ENCODE data around the gene ABCA7. TPM values are rescaled to one million over a fixed set of nuclear protein-coding genes. Genes with fewer than 3 reads are reported as not detected.

Gene ABCA7
- total and polyA plus RNA-seq, 2 of the 13 experiments (the other 11 are each of a cell fraction or from before 2014, with no cell fraction given): 4.4 to 32.4 TPM

DNA sequence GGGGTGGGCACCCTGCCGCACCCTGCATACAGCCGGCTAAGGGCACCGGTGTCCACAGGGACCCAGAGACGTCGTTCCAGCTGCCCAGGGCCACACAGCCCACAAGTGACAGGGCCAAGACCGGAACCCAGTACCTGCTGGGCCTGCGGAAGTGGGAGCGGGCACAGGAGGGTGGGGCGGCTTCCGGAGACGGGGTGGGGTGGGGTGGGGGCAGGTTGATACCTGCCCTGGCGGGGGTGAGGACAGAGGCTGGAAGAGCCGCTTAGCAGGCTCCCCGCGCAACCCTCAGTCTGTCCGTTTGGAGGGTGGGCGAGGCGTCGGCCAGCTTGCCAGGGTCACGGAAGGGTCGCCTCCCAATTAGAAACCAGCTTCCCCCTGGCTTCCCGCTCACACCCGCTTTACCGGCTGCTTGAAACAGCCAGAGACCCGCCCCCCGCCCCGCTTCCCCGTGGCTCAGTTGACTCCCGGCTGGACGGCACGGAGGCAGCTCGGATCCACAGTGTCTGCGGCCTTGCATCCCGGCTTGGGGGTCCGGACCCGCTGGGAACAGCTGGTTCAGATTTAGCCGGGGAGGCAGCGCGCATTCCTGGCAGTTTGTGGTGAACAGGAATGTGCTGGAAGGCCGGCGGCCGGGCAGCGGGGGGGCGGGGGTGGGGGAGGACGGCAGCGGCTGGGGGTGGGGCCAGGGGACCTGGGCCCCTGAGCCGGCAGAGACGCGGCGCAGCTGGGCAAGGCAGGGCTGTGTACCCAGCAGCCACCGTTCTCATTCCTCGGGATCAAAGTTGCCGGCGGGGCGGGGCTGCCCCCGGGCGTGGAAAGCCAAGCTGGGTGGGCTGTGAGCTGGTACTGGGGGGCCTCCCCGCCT, 11.6 kb upstream of the ABCA7 start (continued):
- TF ChIP-seq, protein P1, sequence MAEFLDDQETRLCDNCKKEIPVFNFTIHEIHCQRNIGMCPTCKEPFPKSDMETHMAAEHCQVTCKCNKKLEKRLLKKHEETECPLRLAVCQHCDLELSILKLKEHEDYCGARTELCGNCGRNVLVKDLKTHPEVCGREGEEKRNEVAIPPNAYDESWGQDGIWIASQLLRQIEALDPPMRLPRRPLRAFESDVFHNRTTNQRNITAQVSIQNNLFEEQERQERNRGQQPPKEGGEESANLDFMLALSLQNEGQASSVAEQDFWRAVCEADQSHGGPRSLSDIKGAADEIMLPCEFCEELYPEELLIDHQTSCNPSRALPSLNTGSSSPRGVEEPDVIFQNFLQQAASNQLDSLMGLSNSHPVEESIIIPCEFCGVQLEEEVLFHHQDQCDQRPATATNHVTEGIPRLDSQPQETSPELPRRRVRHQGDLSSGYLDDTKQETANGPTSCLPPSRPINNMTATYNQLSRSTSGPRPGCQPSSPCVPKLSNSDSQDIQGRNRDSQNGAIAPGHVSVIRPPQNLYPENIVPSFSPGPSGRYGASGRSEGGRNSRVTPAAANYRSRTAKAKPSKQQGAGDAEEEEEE (CRISPR knock-in tag; IDR thresholded peaks at IDR 0.05; ENCODE audit: borderline replicate concordance): no peak
- TF ChIP-seq, protein P2, sequence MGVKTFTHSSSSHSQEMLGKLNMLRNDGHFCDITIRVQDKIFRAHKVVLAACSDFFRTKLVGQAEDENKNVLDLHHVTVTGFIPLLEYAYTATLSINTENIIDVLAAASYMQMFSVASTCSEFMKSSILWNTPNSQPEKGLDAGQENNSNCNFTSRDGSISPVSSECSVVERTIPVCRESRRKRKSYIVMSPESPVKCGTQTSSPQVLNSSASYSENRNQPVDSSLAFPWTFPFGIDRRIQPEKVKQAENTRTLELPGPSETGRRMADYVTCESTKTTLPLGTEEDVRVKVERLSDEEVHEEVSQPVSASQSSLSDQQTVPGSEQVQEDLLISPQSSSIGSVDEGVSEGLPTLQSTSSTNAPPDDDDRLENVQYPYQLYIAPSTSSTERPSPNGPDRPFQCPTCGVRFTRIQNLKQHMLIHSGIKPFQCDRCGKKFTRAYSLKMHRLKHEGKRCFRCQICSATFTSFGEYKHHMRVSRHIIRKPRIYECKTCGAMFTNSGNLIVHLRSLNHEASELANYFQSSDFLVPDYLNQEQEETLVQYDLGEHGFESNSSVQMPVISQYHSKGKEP (CRISPR knock-in tag; IDR thresholded peaks at IDR 0.05): no peak
- TF ChIP-seq BCL6 (CRISPR knock-in tag; IDR thresholded peaks at IDR 0.05) (0 out of 2 replicates have a peak, but pooled peaks have one; percentile 4), KMT2A (CRISPR knock-in tag; IDR thresholded peaks at IDR 0.05) (0 out of 2 replicates have a peak, but pooled peaks have one; percentile 20), ZNF282 (IDR thresholded peaks at IDR 0.05; ENCODE audit: partially characterized antibody) (no peak), ZNF274 (CRISPR knock-in tag; IDR thresholded peaks at IDR 0.05) (no peak), MYC (CRISPR knock-in tag; IDR thresholded peaks at IDR 0.05; ENCODE audit: borderline replicate concordance) (peak; percentile 26; the same call in 1 of the 2 replicates), NFIC (IDR thresholded peaks at IDR 0.05; ENCODE audit: low read length) (no peak), TAF1 (CRISPR knock-in tag; IDR thresholded peaks at IDR 0.05) (peak; percentile 40), POLR2G (IDR thresholded peaks at IDR 0.05; ENCODE audit: low read depth, low read length) (peak; percentile 44), ZFX (CRISPR knock-in tag; IDR thresholded peaks at IDR 0.05; ENCODE audit: low read depth) (0 out of 2 replicates have a peak, but pooled peaks have one; percentile 57), HIVEP1 (CRISPR knock-in tag; IDR thresholded peaks at IDR 0.05) (0 out of 2 replicates have a peak, but pooled peaks have one; percentile 23), NR2F6 (IDR thresholded peaks at IDR 0.05) (no peak), NR2F6 (CRISPR knock-in tag; IDR thresholded peaks at IDR 0.05) (0 out of 2 replicates have a peak, but pooled peaks have one; percentile 37), SIN3A (IDR thresholded peaks at IDR 0.05; ENCODE audit: borderline replicate concordance, low read depth, low read length) (0 out of 2 replicates have a peak, but pooled peaks have one; percentile 37), ZSCAN29 (CRISPR knock-in tag; conservative IDR thresholded peaks at IDR 0.05) (0 out of 2 replicates have a peak, but pooled peaks have one; percentile 31), KDM1A (CRISPR knock-in tag; IDR thresholded peaks at IDR 0.05) (peak; percentile 70; the same call in 1 of the 2 replicates), ZFP36 (IDR thresholded peaks at IDR 0.05; ENCODE audit: borderline replicate concordance, low read depth, low read length, partially characterized antibody) (peak; percentile 65), ZNF143 (CRISPR knock-in tag; IDR thresholded peaks at IDR 0.05) (peak; percentile 64; the same call in 1 of the 2 replicates), AGO2 (optimal IDR thresholded peaks at IDR 0.05; ENCODE audit: low read depth, low read length) (peak; percentile 36)
- TF ChIP-seq, protein P3, sequence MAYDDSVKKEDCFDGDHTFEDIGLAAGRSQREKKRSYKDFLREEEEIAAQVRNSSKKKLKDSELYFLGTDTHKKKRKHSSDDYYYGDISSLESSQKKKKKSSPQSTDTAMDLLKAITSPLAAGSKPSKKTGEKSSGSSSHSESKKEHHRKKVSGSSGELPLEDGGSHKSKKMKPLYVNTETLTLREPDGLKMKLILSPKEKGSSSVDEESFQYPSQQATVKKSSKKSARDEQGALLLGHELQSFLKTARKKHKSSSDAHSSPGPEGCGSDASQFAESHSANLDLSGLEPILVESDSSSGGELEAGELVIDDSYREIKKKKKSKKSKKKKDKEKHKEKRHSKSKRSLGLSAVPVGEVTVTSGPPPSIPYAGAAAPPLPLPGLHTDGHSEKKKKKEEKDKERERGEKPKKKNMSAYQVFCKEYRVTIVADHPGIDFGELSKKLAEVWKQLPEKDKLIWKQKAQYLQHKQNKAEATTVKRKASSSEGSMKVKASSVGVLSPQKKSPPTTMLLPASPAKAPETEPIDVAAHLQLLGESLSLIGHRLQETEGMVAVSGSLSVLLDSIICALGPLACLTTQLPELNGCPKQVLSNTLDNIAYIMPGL (CRISPR knock-in tag; IDR thresholded peaks at IDR 0.05; ENCODE audit: borderline replicate concordance in 1 of 2, low read depth in 1 of 2): peak in 1 of 2 experiments; percentile 23; a peak in 1 of 4 replicates
- TF ChIP-seq, protein P4, sequence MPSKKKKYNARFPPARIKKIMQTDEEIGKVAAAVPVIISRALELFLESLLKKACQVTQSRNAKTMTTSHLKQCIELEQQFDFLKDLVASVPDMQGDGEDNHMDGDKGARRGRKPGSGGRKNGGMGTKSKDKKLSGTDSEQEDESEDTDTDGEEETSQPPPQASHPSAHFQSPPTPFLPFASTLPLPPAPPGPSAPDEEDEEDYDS (CRISPR knock-in tag; IDR thresholded peaks at IDR 0.05): no peak
- TF ChIP-seq, protein P5, sequence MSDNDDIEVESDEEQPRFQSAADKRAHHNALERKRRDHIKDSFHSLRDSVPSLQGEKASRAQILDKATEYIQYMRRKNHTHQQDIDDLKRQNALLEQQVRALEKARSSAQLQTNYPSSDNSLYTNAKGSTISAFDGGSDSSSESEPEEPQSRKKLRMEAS (IDR thresholded peaks at IDR 0.05): peak; percentile 31; the same call in 1 of the 2 replicates

Measured in HepG2 (cell line).